Astrocyte (in vitro differentiated cells and primary cell): Measurements from ENCODE around the gene PPM1E. TPM values are rescaled to one million over a fixed set of nuclear protein-coding genes. Genes with fewer than 3 reads are reported as not detected.

Experiments
- DNase-seq: peaks from one replicate; pipeline ENCODE4 v3.0.0-alpha.2; 2010; ENCODE audit warnings: low read depth
- FAIRE-seq: peaks from 2 replicates; lab custom pipeline; 2011; peaks lifted over from hg19 to GRCh38; lab: Jason Lieb, UNC
- H2AFZ ChIP-seq: 2 replicates; pipeline ENCODE4 v1.6.0; 2012; ENCODE audit warnings: low read depth, low read length, inconsistent platforms
- H3K27ac ChIP-seq: 2 replicates; pipeline ENCODE4 v1.5.1; 2011; ENCODE audit warnings: low read depth, low read length, inconsistent platforms
- H3K27me3 ChIP-seq: 2 replicates; pipeline ENCODE4 v1.6.0; 2011; ENCODE audit warnings: low read length, inconsistent platforms; ENCODE audit not compliant: insufficient read depth
- H3K36me3 ChIP-seq: 2 replicates; pipeline ENCODE4 v1.5.1; 2011; ENCODE audit warnings: low read length, inconsistent platforms; ENCODE audit not compliant: insufficient read depth
- H3K4me1 ChIP-seq: 2 replicates; pipeline ENCODE4 v1.5.1; 2011; ENCODE audit warnings: low read length, inconsistent platforms; ENCODE audit not compliant: insufficient read depth
- H3K4me2 ChIP-seq: 2 replicates; pipeline ENCODE4 v1.6.0; 2012; ENCODE audit warnings: low read length, inconsistent platforms
- H3K4me3 ChIP-seq: 2 replicates; pipeline ENCODE4 v1.5.1; 2011; ENCODE audit warnings: low read depth, mild to moderate bottlenecking, low read length, inconsistent platforms; ENCODE audit not compliant: insufficient read depth
- H3K79me2 ChIP-seq: 2 replicates; pipeline ENCODE4 v1.6.0; 2012; ENCODE audit warnings: mild to moderate bottlenecking, low read length, inconsistent platforms; ENCODE audit not compliant: insufficient read depth
- H3K9ac ChIP-seq: 2 replicates; pipeline ENCODE4 v1.6.0; 2012; ENCODE audit warnings: mild to moderate bottlenecking, low read length, inconsistent platforms
- H3K9me3 ChIP-seq: 2 replicates; pipeline ENCODE4 v1.5.1; 2012; ENCODE audit warnings: low read depth, mild to moderate bottlenecking, low read length, inconsistent platforms; ENCODE audit not compliant: insufficient read depth
- H4K20me1 ChIP-seq: 2 replicates; pipeline ENCODE4 v1.6.0; 2012; ENCODE audit warnings: low read length, inconsistent platforms; ENCODE audit not compliant: insufficient read depth
- H3K27ac Mint-ChIP-seq: one replicate; pipeline ENCODE4 v1.8.0; 2021; ENCODE audit warnings: mild to moderate bottlenecking, mixed read lengths; ENCODE audit not compliant: unreplicated experiment
- H3K27me3 Mint-ChIP-seq: one replicate; pipeline ENCODE4 v1.8.0; 2021; ENCODE audit warnings: low read depth, mixed read lengths; ENCODE audit not compliant: unreplicated experiment
- H3K36me3 Mint-ChIP-seq: one replicate; pipeline ENCODE4 v1.8.0; 2021; ENCODE audit warnings: low read depth, mixed read lengths; ENCODE audit not compliant: unreplicated experiment
- H3K4me1 Mint-ChIP-seq: one replicate; pipeline ENCODE4 v1.8.0; 2021; ENCODE audit warnings: low read depth, mixed read lengths; ENCODE audit not compliant: unreplicated experiment
- H3K4me3 Mint-ChIP-seq: one replicate; pipeline ENCODE4 v1.8.0; 2021; ENCODE audit warnings: mild to moderate bottlenecking, moderate library complexity, mixed read lengths; ENCODE audit not compliant: unreplicated experiment
- H3K9me3 Mint-ChIP-seq: one replicate; pipeline ENCODE4 v1.8.0; 2021; ENCODE audit warnings: mild to moderate bottlenecking, mixed read lengths; ENCODE audit not compliant: unreplicated experiment
- CTCF ChIP-seq: IDR thresholded peaks from 2 replicates; pipeline ENCODE4 v1.5.1; 2011; ENCODE audit warnings: low read depth, mild to moderate bottlenecking, inconsistent platforms, low read length, moderate library complexity; ENCODE audit not compliant: insufficient read depth
- EZH2 ChIP-seq: IDR thresholded peaks from 2 replicates; pipeline ENCODE4 v1.6.1; 2012; ENCODE audit warnings: mild to moderate bottlenecking, low read length, inconsistent platforms; ENCODE audit not compliant: insufficient read depth
- total RNA-seq: library from RNA; stranded (reverse); gene quantifications from 2 replicates; pipeline ENCODE4 v1.2.1, GENCODE V29; 2021

Gene PPM1E
- total RNA-seq, 1 donor from 2014 or later, result 0.79 TPM

GRCh38 chr17:58911741-58912343, 156.2 kb downstream of the PPM1E start:
- Histone ChIP-seq H3K4me1 (no peaks in the 10 kb centered on the region), H3K4me2 (no peak overlapping the region), H3K9me3 (peaks cover 5% of the 10 kb centered on the region), H3K36me3 (no peaks in the 10 kb centered on the region), H3K4me3 (no peak overlapping the region), H4K20me1 (no peaks in the 10 kb centered on the region), H3K27me3 (no peaks in the 10 kb centered on the region), H3K27ac (no peak overlapping the region), H3K9ac (no peak overlapping the region), H3K79me2 (no peaks in the 10 kb centered on the region), H2AFZ (no peak overlapping the region)
- no peak for FAIRE-seq
- Mint-ChIP-seq H3K4me3 (no peak overlapping the region), H3K9me3 (peaks cover 10% of the 10 kb centered on the region), H3K27me3 (no peaks in the 10 kb centered on the region), H3K36me3 (no peaks in the 10 kb centered on the region), H3K27ac (no peak overlapping the region), H3K4me1 (no peaks in the 10 kb centered on the region)
- TF ChIP-seq EZH2 (no peak), CTCF (no peak)
- no peak for DNase-seq

GRCh38 chr17:58913552-58913951, 157.9 kb downstream of the PPM1E start:
- Histone ChIP-seq H3K27me3 (no peaks in the 10 kb centered on the region), H4K20me1 (no peaks in the 10 kb centered on the region), H3K27ac (no peak overlapping the region), H3K79me2 (no peaks in the 10 kb centered on the region), H2AFZ (no peak overlapping the region), H3K9ac (no peak overlapping the region), H3K36me3 (no peaks in the 10 kb centered on the region), H3K9me3 (peaks cover 5% of the 10 kb centered on the region), H3K4me2 (no peak overlapping the region), H3K4me1 (no peaks in the 10 kb centered on the region), H3K4me3 (no peak overlapping the region)
- Mint-ChIP-seq H3K36me3 (no peaks in the 10 kb centered on the region), H3K4me1 (no peaks in the 10 kb centered on the region), H3K27ac (no peak overlapping the region), H3K27me3 (no peaks in the 10 kb centered on the region), H3K4me3 (no peak overlapping the region), H3K9me3 (peaks cover 10% of the 10 kb centered on the region)
- TF ChIP-seq EZH2, result no peak
- no peak for TF ChIP-seq CTCF
- DNase-seq (no peak), FAIRE-seq (no peak)

DNA sequence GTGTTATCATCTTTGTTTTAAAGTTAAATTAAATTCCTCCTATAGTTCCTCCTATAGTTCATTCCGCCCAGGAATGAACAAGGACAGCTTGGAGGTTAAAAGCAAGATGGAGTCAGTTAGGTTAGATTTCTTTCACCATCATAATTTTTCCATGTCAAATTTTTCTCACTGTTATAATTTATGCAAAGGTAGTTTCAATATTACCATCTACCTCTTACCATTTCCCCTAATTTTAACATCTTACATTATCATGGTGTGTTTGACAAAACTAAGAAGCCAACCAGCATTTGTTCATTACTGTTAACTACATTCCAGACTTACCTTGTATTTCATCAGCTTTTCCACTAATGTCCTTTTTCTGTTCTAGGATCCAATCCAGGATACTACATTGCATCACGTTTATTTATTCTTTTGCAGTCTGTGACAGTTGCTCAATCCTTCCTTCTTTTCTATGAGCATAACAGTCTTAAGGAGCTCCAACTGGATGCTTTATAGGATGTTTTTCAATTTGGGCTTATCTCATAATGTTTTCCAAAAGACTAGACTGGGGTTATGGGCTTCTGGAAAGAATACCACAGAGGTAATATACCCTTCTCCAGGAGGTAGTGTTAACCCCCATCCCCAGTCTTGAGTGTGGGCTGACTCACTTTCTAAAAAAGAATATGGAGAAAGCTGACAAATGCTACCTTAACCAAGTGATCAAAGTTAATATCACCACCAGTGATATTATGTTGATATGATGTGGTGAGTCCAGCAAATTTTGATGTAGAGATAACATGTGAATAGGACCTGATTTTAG, 158.5 kb downstream of the PPM1E start:
- Histone ChIP-seq H3K36me3 (no peaks in the 10 kb centered on the region), H2AFZ (no peak overlapping the region), H3K27ac (no peak overlapping the region), H3K9me3 (peaks cover 5% of the 10 kb centered on the region), H3K4me3 (no peak overlapping the region), H3K4me2 (no peak overlapping the region), H3K9ac (no peak overlapping the region), H3K27me3 (no peaks in the 10 kb centered on the region), H4K20me1 (no peaks in the 10 kb centered on the region), H3K79me2 (no peaks in the 10 kb centered on the region), H3K4me1 (no peaks in the 10 kb centered on the region)
- no peak for TF ChIP-seq EZH2
- Mint-ChIP-seq H3K4me3 (no peak overlapping the region), H3K36me3 (no peaks in the 10 kb centered on the region), H3K9me3 (peaks cover 10% of the 10 kb centered on the region), H3K4me1 (no peaks in the 10 kb centered on the region), H3K27ac (no peak overlapping the region), H3K27me3 (no peaks in the 10 kb centered on the region)
- no peak for FAIRE-seq
- no peak for DNase-seq
